ENCODE measurements around the gene GALT. TPM values are rescaled to one million over a fixed set of nuclear protein-coding genes. Genes with fewer than 3 reads are reported as not detected.

GALT gene
- total RNA-seq = 48.9 TPM

- intact Hi-C loops (cut with DNase I) = no loop called here
- ATAC-seq (peak; percentile 93), DNase-seq (ENCODE audit: low spot score) (peak; percentile 98)
Measured at GRCh38 chr9:34646211-34647083, at the start of gene GALT. GALT (plus strand) TSS chr9:34646675; CDS start chr9:34646705, 30 bp downstream.

GRCh38 chr9:34599546-34599945, 46.9 kb upstream of the GALT start:
- intact Hi-C loops (cut with DNase I) = no loop called here
- no peak for DNase-seq (ENCODE audit: low spot score)

GRCh38 chr9:34600908-34601307, 45.6 kb upstream of the GALT start:
- DNase-seq (ENCODE audit: low spot score) (no peak), ATAC-seq (no peak)
- intact Hi-C loops (cut with DNase I) = no loop called here

More at GRCh38 chr9:34599546-34599945, 46.9 kb upstream of the GALT start:
- no peak for ATAC-seq

- no peak for ATAC-seq
- no peak for DNase-seq (ENCODE audit: low spot score)
- intact Hi-C loops (cut with DNase I) = no loop called here
Measured at GRCh38 chr9:34601937-34602573, 44.4 kb upstream of the GALT start.

GRCh38 chr9:34603610-34604231, 42.8 kb upstream of the GALT start:
- intact Hi-C loops (cut with DNase I) = no loop called here
- ATAC-seq = peak; percentile 91
- peak; percentile 93 for DNase-seq (ENCODE audit: low spot score)

- ATAC-seq (no peak), DNase-seq (ENCODE audit: low spot score) (no peak)
- intact Hi-C loops (cut with DNase I) = no loop called here
Measured at GRCh38 chr9:34606190-34606589, 40.3 kb upstream of the GALT start.

- DNase-seq (ENCODE audit: low spot score) (no peak), ATAC-seq (no peak)
- intact Hi-C loops (cut with DNase I) = no loop called here
Measured at GRCh38 chr9:34606905-34607304, 39.6 kb upstream of the GALT start.

- intact Hi-C loops (cut with DNase I) = no loop called here
- DNase-seq (ENCODE audit: low spot score) = no peak
- ATAC-seq = no peak
Measured at GRCh38 chr9:34607331-34607730, 39.1 kb upstream of the GALT start.

- intact Hi-C loops (cut with DNase I) = no loop called here
- no peak for DNase-seq (ENCODE audit: low spot score)
Measured at GRCh38 chr9:34610434-34611206, 35.9 kb upstream of the GALT start.

GRCh38 chr9:34611251-34611810, 35.1 kb upstream of the GALT start:
- intact Hi-C loops (cut with DNase I) = no loop called here
- DNase-seq (ENCODE audit: low spot score) = no peak
- ATAC-seq = peak; percentile 18

More at GRCh38 chr9:34610434-34611206, 35.9 kb upstream of the GALT start:
- no peak for ATAC-seq

- peak; percentile 97 for ATAC-seq
- intact Hi-C loops (cut with DNase I) = loop anchor here (2.0 kb wide), 1 partner anchor 17 kb away; the partner anchor contains the start of gene ARID3C
- peak; percentile 92 for DNase-seq (ENCODE audit: low spot score)
Measured at GRCh38 chr9:34611811-34612787, 34.4 kb upstream of the GALT start, which contains the start of gene RPP25L. RPP25L (minus strand) TSS chr9:34612097; CDS start chr9:34611296, 801 bp downstream.

GRCh38 chr9:34612788-34613390, 33.6 kb upstream of the GALT start:
- intact Hi-C loops (cut with DNase I) = loop anchor here (2.0 kb wide), 1 partner anchor 16 kb away; the partner anchor contains the start of gene ARID3C
- DNase-seq (ENCODE audit: low spot score) = peak; percentile 88
- peak; percentile 87 for ATAC-seq

- intact Hi-C loops (cut with DNase I) = no loop called here
- ATAC-seq (no peak), DNase-seq (ENCODE audit: low spot score) (no peak)
Measured at GRCh38 chr9:34615132-34615531, 31.3 kb upstream of the GALT start.

- peak; percentile 94 for DNase-seq (ENCODE audit: low spot score)
- ATAC-seq = peak; percentile 98
- intact Hi-C loops (cut with DNase I) = no loop called here
Measured at GRCh38 chr9:34620061-34620994, 26.1 kb upstream of the GALT start, which contains the start of gene DCTN3. DCTN3 (minus strand) TSS chr9:34620495; CDS start chr9:34620464, 31 bp downstream.

- intact Hi-C loops (cut with DNase I) = no loop called here
- ATAC-seq (no peak), DNase-seq (ENCODE audit: low spot score) (no peak)
Measured at GRCh38 chr9:34623374-34624235, 22.9 kb upstream of the GALT start.
